KOPT-K1 (cell line): ENCODE results near the gene F8A1.
"Not testable (repeated sequence)": the region's sequence is repeated elsewhere in the genome, so short reads cannot be mapped to it uniquely, and the experiment has no call there.

Experiments
- H3K27ac ChIP-seq: fragments of 200-600 bp; sonication (generic); 2 replicates; pipeline ENCODE4 v1.5.1; 2016; ENCODE audit warnings: antibody characterized with exemption, mild to moderate bottlenecking, low read depth, low read length; ENCODE audit not compliant: poor library complexity, severe bottlenecking
- H3K36me3 ChIP-seq: fragments of 200-600 bp; sonication (generic); 2 replicates; pipeline ENCODE4 v1.5.1; 2017; ENCODE audit warnings: antibody characterized with exemption, mild to moderate bottlenecking, low read length, moderate library complexity; ENCODE audit not compliant: insufficient read depth
- H3K9me3 ChIP-seq: fragments of 200-600 bp; sonication (generic); 2 replicates; pipeline ENCODE4 v1.5.1; 2017; ENCODE audit warnings: antibody characterized with exemption, low read length, mild to moderate bottlenecking; ENCODE audit not compliant: insufficient read depth, poor library complexity, severe bottlenecking

F8A1 gene

GRCh38 chrX:154910528-154910927, 24.4 kb downstream of the F8A1 start:
- peaks cover 12% of the 10 kb centered on the region for H3K9me3 ChIP-seq
- H3K36me3 ChIP-seq, H3K27ac ChIP-seq: not testable (repeated sequence)

- Histone ChIP-seq H3K27ac (no peak overlapping the region), H3K9me3 (peaks cover 12% of the 10 kb centered on the region), H3K36me3 (no peaks in the 10 kb centered on the region)
These were observed 27.9 kb downstream of the F8A1 start for GRCh38 chrX:154914052-154914451.

GRCh38 chrX:154918060-154918483, 31.9 kb downstream of the F8A1 start:
- Histone ChIP-seq H3K9me3 (peaks cover 12% of the 10 kb centered on the region), H3K27ac (peak overlapping the region; percentile 49), H3K36me3 (no peaks in the 10 kb centered on the region)

GRCh38 chrX:154924771-154925170, 38.6 kb downstream of the F8A1 start:
- H3K9me3 ChIP-seq, H3K27ac ChIP-seq, H3K36me3 ChIP-seq: not testable (repeated sequence)
